H54 (cell line): ENCODE results near the gene CACNA1I.

Source experiments
- DNase-seq: peaks from one replicate; pipeline ENCODE4 v3.0.0; 2011; ENCODE audit warnings: low spot score, mixed read lengths; ENCODE audit not compliant: insufficient read length
- FAIRE-seq: peaks from 3 replicates; lab custom pipeline; 2011; peaks lifted over from hg19 to GRCh38; lab: Jason Lieb, UNC
- POLR2A ChIP-seq: IDR thresholded peaks from 2 replicates; pipeline ENCODE4 v1.6.1; 2011; ENCODE audit warnings: low read depth, mild to moderate bottlenecking, low read length

Gene CACNA1I

DNA sequence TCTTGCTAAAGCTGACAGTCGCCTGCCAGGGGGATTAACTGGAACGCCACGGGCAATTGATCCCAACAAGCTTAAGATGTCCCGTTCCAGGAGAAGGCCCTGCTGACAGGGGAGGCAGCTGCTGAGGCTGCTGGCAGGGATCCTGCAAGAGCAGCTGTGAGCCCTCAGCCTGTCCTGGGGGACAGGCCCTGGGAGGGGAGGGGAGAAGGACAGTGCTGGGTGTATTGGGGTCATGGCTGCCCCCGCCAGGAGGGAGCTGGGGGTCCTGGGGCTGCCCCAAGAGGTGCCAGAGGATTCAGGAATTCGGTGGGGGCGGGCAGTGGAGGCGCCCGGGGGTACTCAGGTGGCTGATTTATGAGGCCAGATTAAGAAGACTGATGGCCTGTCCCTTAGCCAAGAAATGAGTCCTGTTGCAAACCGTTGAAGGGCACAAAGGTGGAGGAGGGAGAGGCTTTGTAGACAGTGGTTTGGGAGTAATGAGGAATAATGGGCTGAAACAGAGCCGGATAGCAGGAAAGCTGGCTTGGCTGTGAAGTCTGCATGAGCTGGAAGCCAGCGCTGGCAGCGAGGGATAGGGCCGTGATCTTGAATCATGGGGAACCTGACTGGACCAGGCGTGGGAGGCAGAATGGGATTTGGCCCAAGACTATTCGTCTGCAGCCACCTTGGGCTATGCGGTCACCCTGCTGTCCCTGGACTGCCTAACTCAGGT is 133.5 kb downstream of the CACNA1I start:
- FAIRE-seq (no peak), DNase-seq (no peak)
- no peak for TF ChIP-seq POLR2A

DNA sequence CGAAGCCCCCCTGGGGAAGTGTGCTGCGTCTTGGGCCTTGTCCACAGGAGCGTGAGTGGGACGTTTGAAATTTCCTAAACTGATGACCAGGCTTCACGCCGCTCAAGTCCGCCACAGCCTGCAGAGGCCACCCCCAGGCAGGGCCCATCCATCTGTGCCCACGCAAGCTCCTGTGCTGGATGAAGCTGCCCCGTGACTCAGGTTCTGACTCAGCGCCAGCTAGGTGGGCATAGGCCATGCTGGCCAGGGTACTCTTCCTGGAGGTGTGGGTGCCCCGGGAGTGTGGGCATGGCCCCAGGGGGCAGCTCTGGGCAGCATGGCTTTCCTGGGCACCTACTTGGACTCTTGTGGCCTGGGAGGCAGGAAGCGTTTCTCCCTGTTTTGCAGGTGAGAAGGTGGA is 134.8 kb downstream of the CACNA1I start:
- DNase-seq (no peak), FAIRE-seq (no peak)
- TF ChIP-seq POLR2A, result no peak

- no peak for TF ChIP-seq POLR2A
- DNase-seq (no peak), FAIRE-seq (no peak)
Measured at GRCh38 chr22:39706376-39707140, 136.0 kb downstream of the CACNA1I start.

DNA sequence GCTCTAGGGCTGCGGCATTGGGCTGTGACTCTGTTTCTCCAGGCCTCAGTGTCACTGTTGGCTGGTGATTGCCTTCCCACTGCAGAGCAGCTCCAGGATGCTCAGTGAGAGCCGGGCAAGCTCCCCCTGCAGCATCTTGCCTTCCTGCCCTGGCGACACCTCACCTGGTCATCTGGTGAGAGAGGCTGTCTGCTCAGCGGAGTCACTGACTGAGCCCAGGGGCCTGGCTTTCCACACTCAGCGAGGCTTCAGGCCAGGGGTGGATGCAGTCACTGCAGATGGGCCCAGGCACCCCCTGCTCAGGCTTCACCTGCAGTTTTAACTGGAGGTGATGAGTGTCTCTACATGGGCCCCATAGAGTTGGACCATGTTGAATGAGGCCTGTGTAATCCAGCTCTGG is 136.8 kb downstream of the CACNA1I start:
- DNase-seq, result no peak
- FAIRE-seq, result no peak

GRCh38 chr22:39707816-39708215 is 137.3 kb downstream of the CACNA1I start:
- TF ChIP-seq POLR2A, result no peak
- DNase-seq, result no peak
- FAIRE-seq, result no peak

More for the DNA sequence above, 136.8 kb downstream of the CACNA1I start:
- no peak for TF ChIP-seq POLR2A

GRCh38 chr22:39710380-39711150 is 140.0 kb downstream of the CACNA1I start:
- DNase-seq (no peak), FAIRE-seq (no peak)
- TF ChIP-seq POLR2A, result no peak

- no peak for FAIRE-seq
- DNase-seq, result no peak
- TF ChIP-seq POLR2A, result no peak
Measured at GRCh38 chr22:39712081-39712480, 141.5 kb downstream of the CACNA1I start.

GRCh38 chr22:39712751-39713525 is 142.4 kb downstream of the CACNA1I start:
- no peak for TF ChIP-seq POLR2A
- DNase-seq (no peak), FAIRE-seq (no peak)

GRCh38 chr22:39713799-39714290 is 143.3 kb downstream of the CACNA1I start:
- FAIRE-seq, result no peak
- DNase-seq, result no peak
- no peak for TF ChIP-seq POLR2A

- DNase-seq (no peak), FAIRE-seq (no peak)
- no peak for TF ChIP-seq POLR2A
Measured at GRCh38 chr22:39714321-39714720, 143.8 kb downstream of the CACNA1I start.

DNA sequence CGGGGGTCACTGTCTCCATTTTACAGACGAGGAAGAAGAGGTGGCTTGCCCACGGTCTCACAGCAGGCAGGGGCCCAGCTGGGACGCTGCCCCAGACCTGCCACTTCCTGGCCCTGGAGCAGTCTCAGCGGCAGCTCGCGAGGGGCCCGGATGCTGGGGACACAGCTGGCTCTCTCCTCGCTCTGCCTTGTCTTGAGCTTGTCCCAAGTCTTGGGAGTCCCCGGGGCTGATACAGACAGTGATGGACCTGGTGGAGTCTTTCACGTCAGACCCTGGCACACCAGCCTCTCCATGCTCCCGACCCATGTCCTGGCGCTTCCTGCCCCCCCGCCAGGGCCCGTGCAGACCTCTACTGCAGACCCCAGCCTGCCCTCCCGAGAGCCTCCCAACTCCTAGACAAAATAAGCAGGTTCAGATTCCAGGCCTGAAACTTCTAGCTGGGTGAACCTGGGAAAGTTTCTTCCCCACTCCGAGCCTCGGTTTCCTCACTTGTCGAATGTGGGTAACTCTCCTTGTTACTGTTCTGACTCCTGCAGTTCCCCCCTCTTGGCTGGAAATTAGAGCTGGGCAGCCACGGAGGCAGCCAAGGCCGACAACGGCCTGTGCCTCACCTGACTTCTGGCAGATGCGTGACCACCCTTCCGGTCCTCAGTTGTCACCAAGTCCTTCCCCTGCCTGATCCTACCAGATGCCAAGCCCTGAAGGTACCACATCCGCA is 145.4 kb downstream of the CACNA1I start:
- DNase-seq, result no peak
- no peak for FAIRE-seq
- TF ChIP-seq POLR2A, result no peak

- DNase-seq (no peak), FAIRE-seq (no peak)
- TF ChIP-seq POLR2A, result no peak
Measured at GRCh38 chr22:39716534-39716933, 146.0 kb downstream of the CACNA1I start.
